ENCODE data around the gene CEACAM1. TPM values are rescaled to one million over a fixed set of nuclear protein-coding genes. Genes with fewer than 3 reads are reported as not detected.
"Not testable (repeated sequence)": the region's sequence is repeated elsewhere in the genome, so short reads cannot be mapped to it uniquely, and the experiment has no call there.

Gene CEACAM1
- total and polyA plus RNA-seq, 2 experiments from 2014 or later, result 0.63 to 3.0 TPM

DNA sequence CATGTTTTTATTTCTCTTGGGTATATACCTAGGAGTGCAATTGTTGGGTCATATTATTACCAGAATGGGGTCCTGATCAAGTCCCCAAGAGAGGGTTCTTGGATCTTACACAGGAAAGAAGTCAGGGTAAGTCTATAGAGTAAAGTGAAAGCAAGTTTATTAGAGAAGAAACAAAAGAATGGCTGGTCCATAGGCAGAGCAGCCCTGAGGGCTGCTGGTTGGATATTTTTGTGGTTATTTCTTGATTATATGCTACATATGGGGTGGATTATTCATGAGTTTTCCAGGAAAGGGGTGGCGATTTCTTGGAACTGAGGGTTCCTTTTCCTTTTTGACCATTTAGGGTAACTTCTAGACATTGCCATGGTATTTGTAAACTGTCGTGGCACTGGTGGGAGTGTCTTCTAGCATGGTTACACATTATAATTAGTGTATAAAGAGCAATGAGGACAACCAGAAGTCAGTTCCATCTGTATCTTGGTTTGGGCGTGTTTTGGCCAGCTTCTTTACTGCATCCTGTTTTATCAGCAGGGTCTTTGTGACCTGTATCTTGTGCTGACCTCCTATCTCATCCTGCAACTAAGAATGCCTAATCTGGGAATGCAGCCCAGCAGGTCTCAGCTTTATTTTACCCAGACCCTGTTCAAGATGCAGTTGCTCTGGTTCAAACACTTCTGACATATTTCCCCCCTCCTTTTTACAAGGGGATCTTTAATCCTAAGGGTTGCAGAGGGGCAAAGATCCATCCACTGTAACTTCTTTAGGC lies 41.1 kb downstream of the CEACAM1 start:
- TF ChIP-seq ZNF114 (CRISPR knock-in tag; IDR thresholded peaks at IDR 0.05), result no peak
- no peak overlapping the region for H3K27ac ChIP-seq (ENCODE audit: low read depth)
- DNase-seq (ENCODE audit: low spot score) (no peak), ATAC-seq (no peak)
- H3K4me3 ChIP-seq, result no peak overlapping the region
- no peak overlapping the region for H3K4me2 ChIP-seq
- no peaks in the 10 kb centered on the region for H4K20me1 ChIP-seq (replicated peaks; ENCODE audit: insufficient read depth)
- H3K36me3 ChIP-seq (ENCODE audit: insufficient read depth), result no peaks in the 10 kb centered on the region
- no peaks in the 10 kb centered on the region for H3K36me3 Mint-ChIP-seq (ENCODE audit: low read depth)
- peaks cover 2% of the 10 kb centered on the region for H3K27me3 Mint-ChIP-seq (ENCODE audit: insufficient read depth, low read depth, poor library complexity)
- peaks cover 21% of the 10 kb centered on the region for H3K4me1 Mint-ChIP-seq
- H3K27ac Mint-ChIP-seq, result no peak overlapping the region
- H3K9me3 Mint-ChIP-seq, result no peaks in the 10 kb centered on the region
- no peaks in the 10 kb centered on the region for H3K27me3 ChIP-seq (ENCODE audit: insufficient read depth)
- H3K9me2 ChIP-seq (ENCODE audit: insufficient read depth), result no peaks in the 10 kb centered on the region
- no peak overlapping the region for H3K4me3 Mint-ChIP-seq
- no peaks in the 10 kb centered on the region for H3K79me2 ChIP-seq (replicated peaks; ENCODE audit: insufficient read depth)
- H2AFZ ChIP-seq, result no peak overlapping the region
- H3F3A ChIP-seq (replicated peaks; ENCODE audit: low read depth), result no peaks in the 10 kb centered on the region
- H3K4me1 ChIP-seq (ENCODE audit: insufficient read depth), result peaks cover 9% of the 10 kb centered on the region; the same call in 1 of the 2 replicates

DNA sequence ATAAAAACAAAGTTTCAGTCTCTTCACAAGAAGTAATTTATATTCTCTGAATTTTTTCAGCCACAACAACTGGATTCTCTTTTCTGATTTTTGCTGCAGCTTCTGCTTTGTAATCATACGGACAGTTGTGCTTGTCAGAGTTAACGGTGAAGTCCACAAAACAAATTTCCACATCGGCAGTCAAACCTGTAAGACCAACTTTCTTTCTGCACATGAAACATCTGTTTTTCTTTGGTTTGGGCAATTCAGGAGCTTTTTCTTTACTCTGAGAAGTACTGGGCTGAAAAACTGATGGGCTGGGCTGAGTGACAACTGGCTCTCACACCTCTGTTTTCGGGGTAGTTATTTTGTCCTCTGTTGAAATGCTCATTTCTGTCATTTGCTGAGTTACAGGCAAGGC lies 43.2 kb downstream of the CEACAM1 start:
- not testable (repeated sequence) for H3K36me3 Mint-ChIP-seq (ENCODE audit: low read depth); H3K4me2 ChIP-seq; H3K4me3 ChIP-seq; H3K9me3 Mint-ChIP-seq; ATAC-seq; H3K4me3 Mint-ChIP-seq; H2AFZ ChIP-seq; H3K27me3 Mint-ChIP-seq (ENCODE audit: insufficient read depth, low read depth, poor library complexity); H3F3A ChIP-seq (replicated peaks; ENCODE audit: low read depth); H3K9me2 ChIP-seq (ENCODE audit: insufficient read depth); H3K27ac Mint-ChIP-seq; H3K27me3 ChIP-seq (ENCODE audit: insufficient read depth); H3K36me3 ChIP-seq (ENCODE audit: insufficient read depth); DNase-seq (ENCODE audit: low spot score); H3K27ac ChIP-seq (ENCODE audit: low read depth); H3K79me2 ChIP-seq (replicated peaks; ENCODE audit: insufficient read depth); H4K20me1 ChIP-seq (replicated peaks; ENCODE audit: insufficient read depth)
- peaks cover 17% of the 10 kb centered on the region for H3K4me1 ChIP-seq (ENCODE audit: insufficient read depth)
- peaks cover 26% of the 10 kb centered on the region for H3K4me1 Mint-ChIP-seq

DNA sequence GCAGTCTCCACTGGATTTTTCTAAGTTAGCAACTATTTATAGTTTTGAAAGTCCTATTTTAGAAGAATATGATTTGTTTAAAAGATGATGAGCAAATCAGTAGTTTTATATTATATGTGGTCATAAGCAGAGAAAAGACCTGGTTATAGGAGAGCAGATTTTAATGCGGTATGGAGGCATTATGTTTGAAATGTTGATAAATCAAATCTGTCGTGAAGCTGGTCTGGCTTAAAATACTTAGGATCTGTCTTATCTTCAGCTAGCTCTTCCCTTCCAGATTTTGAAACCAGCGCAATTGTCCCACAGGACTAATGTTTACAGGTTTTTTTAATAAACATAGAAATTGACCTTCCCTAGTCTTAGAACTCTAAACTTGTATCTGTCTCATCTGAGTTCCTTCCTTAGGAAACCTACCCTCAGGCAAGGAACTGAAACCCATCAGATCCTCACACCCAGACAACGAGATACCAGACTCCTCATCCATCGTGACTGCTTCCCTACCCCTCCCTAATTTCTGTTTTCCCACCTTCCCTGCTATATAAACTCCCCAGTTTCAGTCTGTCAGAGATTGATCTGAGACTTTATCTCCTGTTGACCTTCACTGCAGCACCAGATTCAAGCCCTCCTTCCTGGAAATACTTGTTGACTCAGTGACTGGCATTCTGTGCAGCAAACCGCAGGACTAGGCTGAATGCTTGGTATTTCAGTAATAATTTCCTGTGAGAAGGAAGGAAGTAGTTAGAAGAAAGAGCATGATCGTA lies 47.8 kb downstream of the CEACAM1 start:
- Histone ChIP-seq H3K4me2 (no peak overlapping the region), H3K79me2 (replicated peaks; ENCODE audit: insufficient read depth) (no peaks in the 10 kb centered on the region), H4K20me1 (replicated peaks; ENCODE audit: insufficient read depth) (no peaks in the 10 kb centered on the region), H3K27ac (ENCODE audit: low read depth) (0 out of 2 replicates have a peak overlapping the region, but pooled peaks have one; percentile 52), H3F3A (replicated peaks; ENCODE audit: low read depth) (peaks cover 9% of the 10 kb centered on the region), H3K4me1 (ENCODE audit: insufficient read depth) (peaks cover 27% of the 10 kb centered on the region), H3K27me3 (ENCODE audit: insufficient read depth) (no peaks in the 10 kb centered on the region), H3K36me3 (ENCODE audit: insufficient read depth) (no peaks in the 10 kb centered on the region), H3K9me2 (ENCODE audit: insufficient read depth) (no peaks in the 10 kb centered on the region), H3K4me3 (no peak overlapping the region), H2AFZ (peak overlapping the region; percentile 48; the same call in 1 of the 2 replicates)
- no peak overlapping the region for H3K27ac Mint-ChIP-seq
- H3K4me3 Mint-ChIP-seq, result no peak overlapping the region
- peaks cover 3% of the 10 kb centered on the region for H3K27me3 Mint-ChIP-seq (ENCODE audit: insufficient read depth, low read depth, poor library complexity)
- DNase-seq (ENCODE audit: low spot score) (no peak), ATAC-seq (no peak)
- peaks cover 25% of the 10 kb centered on the region for H3K4me1 Mint-ChIP-seq
- peaks cover 3% of the 10 kb centered on the region for H3K36me3 Mint-ChIP-seq (ENCODE audit: low read depth)
- H3K9me3 Mint-ChIP-seq, result peaks cover 2% of the 10 kb centered on the region; the same call in 1 of the 3 replicates
- TF ChIP-seq ZNF114 (CRISPR knock-in tag; IDR thresholded peaks at IDR 0.05), result no peak
- no peak for TF ChIP-seq JUNB (IDR thresholded peaks at IDR 0.05; ENCODE audit: unreplicated experiment)
- no peak for TF ChIP-seq CREB1 (CRISPR knock-in tag; IDR thresholded peaks at IDR 0.05; ENCODE audit: low read depth)
- TF ChIP-seq STAT1 (IDR thresholded peaks at IDR 0.05; ENCODE audit: unreplicated experiment), result no peak
- TF ChIP-seq POLR2AphosphoS5 (IDR thresholded peaks at IDR 0.05; ENCODE audit: low read depth), result no peak
- TF ChIP-seq, protein P1, sequence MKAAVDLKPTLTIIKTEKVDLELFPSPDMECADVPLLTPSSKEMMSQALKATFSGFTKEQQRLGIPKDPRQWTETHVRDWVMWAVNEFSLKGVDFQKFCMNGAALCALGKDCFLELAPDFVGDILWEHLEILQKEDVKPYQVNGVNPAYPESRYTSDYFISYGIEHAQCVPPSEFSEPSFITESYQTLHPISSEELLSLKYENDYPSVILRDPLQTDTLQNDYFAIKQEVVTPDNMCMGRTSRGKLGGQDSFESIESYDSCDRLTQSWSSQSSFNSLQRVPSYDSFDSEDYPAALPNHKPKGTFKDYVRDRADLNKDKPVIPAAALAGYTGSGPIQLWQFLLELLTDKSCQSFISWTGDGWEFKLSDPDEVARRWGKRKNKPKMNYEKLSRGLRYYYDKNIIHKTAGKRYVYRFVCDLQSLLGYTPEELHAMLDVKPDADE (IDR thresholded peaks at IDR 0.05), result no peak
- TF ChIP-seq EZH2 (IDR thresholded peaks at IDR 0.05; ENCODE audit: low read depth, unreplicated experiment), result no peak
- no peak for TF ChIP-seq ZNF331 (CRISPR knock-in tag; IDR thresholded peaks at IDR 0.05; ENCODE audit: low read depth)
- TF ChIP-seq, protein P2, sequence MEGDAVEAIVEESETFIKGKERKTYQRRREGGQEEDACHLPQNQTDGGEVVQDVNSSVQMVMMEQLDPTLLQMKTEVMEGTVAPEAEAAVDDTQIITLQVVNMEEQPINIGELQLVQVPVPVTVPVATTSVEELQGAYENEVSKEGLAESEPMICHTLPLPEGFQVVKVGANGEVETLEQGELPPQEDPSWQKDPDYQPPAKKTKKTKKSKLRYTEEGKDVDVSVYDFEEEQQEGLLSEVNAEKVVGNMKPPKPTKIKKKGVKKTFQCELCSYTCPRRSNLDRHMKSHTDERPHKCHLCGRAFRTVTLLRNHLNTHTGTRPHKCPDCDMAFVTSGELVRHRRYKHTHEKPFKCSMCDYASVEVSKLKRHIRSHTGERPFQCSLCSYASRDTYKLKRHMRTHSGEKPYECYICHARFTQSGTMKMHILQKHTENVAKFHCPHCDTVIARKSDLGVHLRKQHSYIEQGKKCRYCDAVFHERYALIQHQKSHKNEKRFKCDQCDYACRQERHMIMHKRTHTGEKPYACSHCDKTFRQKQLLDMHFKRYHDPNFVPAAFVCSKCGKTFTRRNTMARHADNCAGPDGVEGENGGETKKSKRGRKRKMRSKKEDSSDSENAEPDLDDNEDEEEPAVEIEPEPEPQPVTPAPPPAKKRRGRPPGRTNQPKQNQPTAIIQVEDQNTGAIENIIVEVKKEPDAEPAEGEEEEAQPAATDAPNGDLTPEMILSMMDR (conservative IDR thresholded peaks at IDR 0.05; ENCODE audit: low read depth in 2 of 2), result no peak
- TF ChIP-seq EZH2phosphoT487 (IDR thresholded peaks at IDR 0.05; ENCODE audit: unreplicated experiment), result no peak
- TF ChIP-seq, protein P3, sequence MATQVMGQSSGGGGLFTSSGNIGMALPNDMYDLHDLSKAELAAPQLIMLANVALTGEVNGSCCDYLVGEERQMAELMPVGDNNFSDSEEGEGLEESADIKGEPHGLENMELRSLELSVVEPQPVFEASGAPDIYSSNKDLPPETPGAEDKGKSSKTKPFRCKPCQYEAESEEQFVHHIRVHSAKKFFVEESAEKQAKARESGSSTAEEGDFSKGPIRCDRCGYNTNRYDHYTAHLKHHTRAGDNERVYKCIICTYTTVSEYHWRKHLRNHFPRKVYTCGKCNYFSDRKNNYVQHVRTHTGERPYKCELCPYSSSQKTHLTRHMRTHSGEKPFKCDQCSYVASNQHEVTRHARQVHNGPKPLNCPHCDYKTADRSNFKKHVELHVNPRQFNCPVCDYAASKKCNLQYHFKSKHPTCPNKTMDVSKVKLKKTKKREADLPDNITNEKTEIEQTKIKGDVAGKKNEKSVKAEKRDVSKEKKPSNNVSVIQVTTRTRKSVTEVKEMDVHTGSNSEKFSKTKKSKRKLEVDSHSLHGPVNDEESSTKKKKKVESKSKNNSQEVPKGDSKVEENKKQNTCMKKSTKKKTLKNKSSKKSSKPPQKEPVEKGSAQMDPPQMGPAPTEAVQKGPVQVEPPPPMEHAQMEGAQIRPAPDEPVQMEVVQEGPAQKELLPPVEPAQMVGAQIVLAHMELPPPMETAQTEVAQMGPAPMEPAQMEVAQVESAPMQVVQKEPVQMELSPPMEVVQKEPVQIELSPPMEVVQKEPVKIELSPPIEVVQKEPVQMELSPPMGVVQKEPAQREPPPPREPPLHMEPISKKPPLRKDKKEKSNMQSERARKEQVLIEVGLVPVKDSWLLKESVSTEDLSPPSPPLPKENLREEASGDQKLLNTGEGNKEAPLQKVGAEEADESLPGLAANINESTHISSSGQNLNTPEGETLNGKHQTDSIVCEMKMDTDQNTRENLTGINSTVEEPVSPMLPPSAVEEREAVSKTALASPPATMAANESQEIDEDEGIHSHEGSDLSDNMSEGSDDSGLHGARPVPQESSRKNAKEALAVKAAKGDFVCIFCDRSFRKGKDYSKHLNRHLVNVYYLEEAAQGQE (IDR thresholded peaks at IDR 0.05; ENCODE audit: unreplicated experiment), result no peak

All from GM23338 (cell line).